Skeletal muscle satellite cell (primary cell): Measurements from ENCODE around the gene CSNK1G3.

Source experiments
- H3K27me3 ChIP-seq: 2 replicates; pipeline ENCODE4 v1.7.0; 2013; ENCODE audit warnings: low read length; ENCODE audit not compliant: control insufficient read depth, insufficient read depth
- H3K36me3 ChIP-seq: 2 replicates; pipeline ENCODE4 v1.7.0; 2013; ENCODE audit warnings: mild to moderate bottlenecking, control low read depth, low read length; ENCODE audit not compliant: insufficient read depth
- H3K4me1 ChIP-seq: 2 replicates; pipeline ENCODE4 v1.7.0; 2013; ENCODE audit warnings: low read length; ENCODE audit not compliant: control insufficient read depth, insufficient read depth
- H3K4me2 ChIP-seq: 2 replicates; pipeline ENCODE4 v1.7.0; 2013; ENCODE audit warnings: mild to moderate bottlenecking, low read length
- H3K4me3 ChIP-seq: 2 replicates; pipeline ENCODE4 v1.7.0; 2013; ENCODE audit warnings: low read length
- H3K9ac ChIP-seq: 2 replicates; pipeline ENCODE4 v1.7.0; 2013; ENCODE audit warnings: mild to moderate bottlenecking, low read depth, low read length, moderate library complexity
- H3K9me3 ChIP-seq: replicated peaks from 2 replicates; pipeline ENCODE4 v1.7.0; 2013; ENCODE audit warnings: mild to moderate bottlenecking, control low read depth, low read length

Gene CSNK1G3

GRCh38 chr5:123537845-123538244 lies 25.9 kb downstream of the CSNK1G3 start:
- Histone ChIP-seq H3K9ac (no peak overlapping the region), H3K36me3 (no peaks in the 10 kb centered on the region), H3K4me3 (no peak overlapping the region), H3K9me3 (no peaks in the 10 kb centered on the region), H3K4me2 (no peak overlapping the region), H3K4me1 (no peaks in the 10 kb centered on the region), H3K27me3 (no peaks in the 10 kb centered on the region)

- Histone ChIP-seq H3K9ac (no peak overlapping the region), H3K4me3 (no peak overlapping the region), H3K36me3 (no peaks in the 10 kb centered on the region), H3K4me2 (no peak overlapping the region), H3K9me3 (no peaks in the 10 kb centered on the region), H3K4me1 (no peaks in the 10 kb centered on the region), H3K27me3 (no peaks in the 10 kb centered on the region)
These were observed 26.9 kb downstream of the CSNK1G3 start for GRCh38 chr5:123538670-123539459.

DNA sequence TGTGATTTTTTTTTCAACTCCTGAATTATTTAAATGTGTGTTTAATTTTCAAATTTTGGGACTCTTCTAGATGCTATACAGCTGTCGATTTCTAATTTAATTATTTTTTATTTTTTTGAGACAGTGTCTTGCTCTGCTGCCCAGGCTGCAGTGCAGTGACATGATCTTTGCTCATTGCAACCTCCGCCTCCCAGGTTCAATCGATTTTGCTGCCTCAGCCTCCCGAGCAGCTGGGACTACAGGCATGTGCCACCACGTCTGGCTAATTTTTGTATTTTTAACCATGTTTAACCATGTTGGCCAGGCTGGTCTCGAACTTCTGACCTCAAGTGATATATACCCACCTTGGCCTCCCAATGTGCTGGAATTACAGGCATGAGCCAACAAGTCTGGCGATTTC lies 28.6 kb downstream of the CSNK1G3 start:
- no peaks in the 10 kb centered on the region for H3K27me3 ChIP-seq
- H3K9me3 ChIP-seq = no peaks in the 10 kb centered on the region
- H3K4me2 ChIP-seq = no peak overlapping the region
- no peaks in the 10 kb centered on the region for H3K36me3 ChIP-seq
- H3K4me3 ChIP-seq = no peak overlapping the region
- no peak overlapping the region for H3K9ac ChIP-seq
- no peaks in the 10 kb centered on the region for H3K4me1 ChIP-seq

DNA sequence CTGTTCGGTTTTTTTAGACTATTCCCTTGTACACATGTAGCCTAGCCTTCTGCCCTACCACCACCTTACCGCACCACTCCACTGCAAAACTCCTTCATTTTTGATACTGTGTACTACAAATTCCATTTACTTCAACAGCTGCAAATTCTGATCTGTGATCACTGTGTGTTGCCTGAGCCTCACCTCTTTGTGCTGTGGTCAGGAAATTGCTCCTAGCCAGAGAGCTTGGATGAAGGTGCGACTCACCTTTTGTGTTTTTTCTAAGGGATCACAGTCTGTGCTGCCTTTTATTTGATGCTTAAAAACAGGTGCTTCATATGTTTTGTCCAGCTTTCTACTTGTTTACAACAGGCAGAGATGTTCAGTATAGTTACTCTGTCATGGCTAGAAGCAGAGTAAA lies 31.5 kb downstream of the CSNK1G3 start:
- no peak overlapping the region for H3K9ac ChIP-seq
- H3K27me3 ChIP-seq = no peaks in the 10 kb centered on the region
- H3K4me3 ChIP-seq = no peak overlapping the region
- H3K36me3 ChIP-seq = no peaks in the 10 kb centered on the region
- no peaks in the 10 kb centered on the region for H3K4me1 ChIP-seq
- H3K4me2 ChIP-seq = no peak overlapping the region
- no peaks in the 10 kb centered on the region for H3K9me3 ChIP-seq

DNA sequence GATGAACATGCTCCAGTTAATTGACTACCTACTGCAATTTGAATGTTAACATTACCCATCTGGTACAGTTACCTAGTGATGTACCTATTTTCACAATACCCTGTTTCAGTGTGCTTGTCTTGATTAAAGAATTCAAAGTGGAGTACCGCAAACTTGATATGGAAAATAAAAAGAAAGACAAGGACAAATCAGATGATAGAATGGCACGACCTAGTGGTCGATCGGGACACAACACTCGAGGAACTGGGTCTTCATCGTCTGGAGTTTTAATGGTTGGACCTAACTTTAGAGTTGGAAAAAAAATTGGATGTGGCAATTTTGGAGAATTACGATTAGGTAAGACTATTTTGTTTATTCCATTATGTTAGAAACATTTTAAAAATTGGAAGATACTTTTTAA lies 33.5 kb downstream of the CSNK1G3 start:
- no peaks in the 10 kb centered on the region for H3K36me3 ChIP-seq
- H3K4me1 ChIP-seq = no peaks in the 10 kb centered on the region
- H3K4me2 ChIP-seq = no peak overlapping the region
- H3K27me3 ChIP-seq = no peaks in the 10 kb centered on the region
- no peak overlapping the region for H3K4me3 ChIP-seq
- H3K9me3 ChIP-seq = no peaks in the 10 kb centered on the region
- no peak overlapping the region for H3K9ac ChIP-seq

DNA sequence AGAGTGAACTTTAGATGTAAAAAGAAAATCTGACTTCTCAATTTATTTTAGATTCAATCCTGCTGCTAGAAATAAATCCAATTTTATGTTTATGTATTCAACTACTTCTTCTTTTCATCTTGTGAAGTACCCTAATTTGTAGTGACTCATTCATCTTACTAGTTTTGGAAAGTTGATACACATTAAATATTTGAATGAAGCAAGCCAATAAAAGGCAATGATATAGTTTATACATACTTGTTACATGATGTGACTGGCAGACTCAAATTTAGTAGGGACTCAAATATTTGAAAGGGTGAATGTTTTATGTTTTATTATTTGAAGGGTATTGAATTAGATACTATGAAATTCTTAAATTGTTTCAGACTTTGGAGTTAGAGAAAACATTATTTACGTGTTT lies 34.7 kb downstream of the CSNK1G3 start:
- Histone ChIP-seq H3K36me3 (no peaks in the 10 kb centered on the region), H3K9ac (no peak overlapping the region), H3K27me3 (no peaks in the 10 kb centered on the region), H3K9me3 (no peaks in the 10 kb centered on the region), H3K4me1 (no peaks in the 10 kb centered on the region), H3K4me3 (no peak overlapping the region), H3K4me2 (no peak overlapping the region)

GRCh38 chr5:123549256-123549904 lies 37.4 kb downstream of the CSNK1G3 start:
- Histone ChIP-seq H3K4me2 (no peak overlapping the region), H3K9ac (no peak overlapping the region), H3K4me1 (no peaks in the 10 kb centered on the region), H3K27me3 (no peaks in the 10 kb centered on the region), H3K4me3 (no peak overlapping the region), H3K9me3 (no peaks in the 10 kb centered on the region), H3K36me3 (no peaks in the 10 kb centered on the region)

DNA sequence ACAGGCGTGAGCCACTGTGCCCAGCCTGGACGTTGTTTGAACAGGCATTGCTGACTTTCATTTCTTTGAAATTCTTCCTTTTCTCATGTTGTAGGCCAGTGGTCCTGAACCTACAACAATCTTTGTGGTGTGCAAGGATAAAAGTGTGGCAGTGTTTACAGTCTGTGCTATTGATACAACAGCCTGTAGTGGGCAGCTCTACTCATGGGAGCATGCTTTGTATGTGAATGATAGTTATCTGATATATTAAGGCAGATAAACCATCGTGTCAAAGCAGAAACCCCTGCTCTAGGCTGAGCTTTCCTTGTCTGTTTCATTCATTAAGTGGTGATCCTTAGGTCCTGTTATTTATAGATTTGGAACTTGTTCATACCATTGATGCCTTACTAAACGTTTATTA lies 42.6 kb downstream of the CSNK1G3 start:
- Histone ChIP-seq H3K27me3 (no peaks in the 10 kb centered on the region), H3K4me3 (no peak overlapping the region), H3K9ac (no peak overlapping the region), H3K9me3 (no peaks in the 10 kb centered on the region), H3K4me2 (no peak overlapping the region), H3K36me3 (peaks cover 4% of the 10 kb centered on the region), H3K4me1 (peaks cover 12% of the 10 kb centered on the region)

DNA sequence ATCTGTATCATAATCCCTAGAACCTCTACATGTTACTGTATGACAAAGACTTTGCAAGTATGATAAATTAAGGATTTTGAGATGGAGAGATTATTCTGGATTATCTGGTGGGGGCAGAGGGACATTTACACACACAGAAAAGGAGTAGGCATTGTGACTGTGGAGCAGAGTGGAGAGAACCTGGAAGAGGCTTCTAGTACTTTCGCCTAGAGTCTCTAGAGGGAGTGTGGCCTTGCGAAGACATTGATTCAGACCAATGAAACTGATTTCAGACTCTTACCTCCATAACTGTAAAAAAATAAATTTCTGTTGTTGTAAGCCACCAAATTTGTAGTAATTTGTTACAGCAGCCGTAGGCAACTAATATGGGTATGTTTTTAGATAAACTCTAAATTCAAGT lies 45.9 kb downstream of the CSNK1G3 start:
- peaks cover 4% of the 10 kb centered on the region for H3K36me3 ChIP-seq
- no peaks in the 10 kb centered on the region for H3K9me3 ChIP-seq
- H3K9ac ChIP-seq = no peak overlapping the region
- H3K4me2 ChIP-seq = no peak overlapping the region
- H3K4me3 ChIP-seq = no peak overlapping the region
- no peaks in the 10 kb centered on the region for H3K27me3 ChIP-seq
- H3K4me1 ChIP-seq = peaks cover 12% of the 10 kb centered on the region

DNA sequence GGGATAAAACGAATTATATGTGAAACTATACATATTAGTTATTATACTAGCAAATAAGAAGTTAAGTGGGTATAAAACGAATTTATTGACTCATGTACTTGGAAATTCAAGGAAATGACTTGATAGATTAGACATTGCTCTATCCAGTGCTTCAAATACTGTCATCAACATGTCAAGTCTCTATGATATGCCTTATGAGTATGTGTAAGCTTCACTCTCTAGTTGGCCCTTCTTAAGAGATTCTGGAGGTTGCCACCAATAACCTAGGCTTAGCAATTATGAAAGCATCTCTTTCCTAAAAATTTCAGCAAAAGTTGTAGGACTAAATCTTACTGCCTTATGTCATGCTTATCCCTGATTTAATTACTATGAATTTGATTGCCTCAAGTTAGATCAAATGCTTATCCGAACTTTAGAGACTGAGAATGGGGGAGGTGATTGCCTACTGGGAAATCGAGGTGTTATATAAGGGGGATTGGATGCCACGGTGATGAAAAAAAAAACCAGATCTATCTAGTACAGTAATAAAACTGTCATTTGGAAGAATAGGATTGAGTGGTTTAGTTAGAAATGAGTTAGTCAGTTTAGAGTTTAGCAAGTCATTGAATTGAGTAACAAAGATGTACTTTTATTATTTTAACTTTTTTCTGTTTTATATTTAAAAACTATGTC lies 46.9 kb downstream of the CSNK1G3 start:
- no peak overlapping the region for H3K4me3 ChIP-seq
- no peak overlapping the region for H3K4me2 ChIP-seq
- H3K27me3 ChIP-seq = no peaks in the 10 kb centered on the region
- no peak overlapping the region for H3K9ac ChIP-seq
- peaks cover 12% of the 10 kb centered on the region for H3K4me1 ChIP-seq
- peaks cover 4% of the 10 kb centered on the region for H3K36me3 ChIP-seq
- no peaks in the 10 kb centered on the region for H3K9me3 ChIP-seq

- H3K4me2 ChIP-seq = no peak overlapping the region
- H3K36me3 ChIP-seq = peaks cover 4% of the 10 kb centered on the region
- H3K4me1 ChIP-seq = peaks cover 12% of the 10 kb centered on the region
- no peak overlapping the region for H3K9ac ChIP-seq
- H3K27me3 ChIP-seq = no peaks in the 10 kb centered on the region
- H3K9me3 ChIP-seq = no peaks in the 10 kb centered on the region
- H3K4me3 ChIP-seq = no peak overlapping the region
These were observed 47.4 kb downstream of the CSNK1G3 start for GRCh38 chr5:123559434-123559775.
